ENCODE measurements around the gene TIE1. TPM values are rescaled to one million over a fixed set of nuclear protein-coding genes. Genes with fewer than 3 reads are reported as not detected.
"Not testable (repeated sequence)": the region's sequence is repeated elsewhere in the genome, so short reads cannot be mapped to it uniquely, and the experiment has no call there.

TIE1 gene
- total RNA-seq, 4 donors from 2014 or later: 30.6 to 65.1 (median 47.7) TPM

- intact Hi-C loops (cut with DNase I): no loop called here
- WGBS, 2 donors: 1 to 3% methylated on average over 18 to 33 of the region's 48 CpGs
- peak; percentile 32 to 33 for DNase-seq
- peaks cover 31 to 32% of the 10 kb centered on the region in 2 donors for H3K36me3 ChIP-seq
- H3K27ac ChIP-seq: peak overlapping the region; percentile 89 to 97 (median 90)
- no peaks in the 10 kb centered on the region for H3K27me3 ChIP-seq
- H3K4me1 ChIP-seq: peaks cover 26 to 31% of the 10 kb centered on the region in 2 donors
- no peaks in the 10 kb centered on the region for H3K9me3 ChIP-seq
- H3K4me3 ChIP-seq (replicated peaks in 1 of 3): peak overlapping the region; percentile 50 to 85 (median 71)
- TF ChIP-seq POLR2A (IDR thresholded peaks at IDR 0.05) (no peak), CTCF (IDR thresholded peaks at IDR 0.05) (peak in 1 of 6 experiments; percentile 19)
Measured at GRCh38 chr1:43367026-43367903, 66.5 kb downstream of the TIE1 start.

GRCh38 chr1:43367904-43368645 lies 67.3 kb downstream of the TIE1 start, which contains the start of gene ELOVL1:
ELOVL1 (minus strand) TSS chr1:43368011; CDS start chr1:43365609, 2,402 bp downstream.
- 1 to 2% methylated on average over 17 to 19 of the region's 58 CpGs for WGBS, 2 donors
- no peaks in the 10 kb centered on the region for H3K9me3 ChIP-seq
- intact Hi-C loops (cut with DNase I): no loop called here
- H3K27ac ChIP-seq: peak within 1 kb of the TSS; percentile 89 to 97 (median 90)
- peak within 1 kb of the TSS; percentile 50 to 85 (median 71) for H3K4me3 ChIP-seq (replicated peaks in 1 of 3)
- H3K36me3 ChIP-seq: peaks cover 23 to 24% of the 10 kb centered on the region in 2 donors
- peak; percentile 93 to 94 for DNase-seq
- peak; percentile 37 to 89 for TF ChIP-seq POLR2A (IDR thresholded peaks at IDR 0.05)
- TF ChIP-seq CTCF (IDR thresholded peaks at IDR 0.05): peak in 3 of 6 experiments; percentile 21 to 39 (median 27)
- H3K27me3 ChIP-seq: no peaks in the 10 kb centered on the region
- peaks cover 26 to 31% of the 10 kb centered on the region in 2 donors for H3K4me1 ChIP-seq

GRCh38 chr1:43368646-43369020 lies 67.9 kb downstream of the TIE1 start:
- TF ChIP-seq CTCF (IDR thresholded peaks at IDR 0.05) (no peak), POLR2A (IDR thresholded peaks at IDR 0.05) (no peak)
- Histone ChIP-seq H3K27ac (peak overlapping the region; percentile 70 to 97 (median 74)), H3K27me3 (no peaks in the 10 kb centered on the region), H3K4me3 (replicated peaks in 1 of 3) (peak overlapping the region in 2 of 3 donors; percentile 32 to 85), H3K36me3 (peaks cover 17 to 18% of the 10 kb centered on the region in 2 donors), H3K4me1 (peaks cover 26 to 35% of the 10 kb centered on the region in 2 donors), H3K9me3 (no peaks in the 10 kb centered on the region)
- intact Hi-C loops (cut with DNase I): no loop called here
- DNase-seq: peak in 1 of 2 donors; percentile 24
- WGBS, 2 donors: 30 to 42% methylated on average over 6 of the region's 6 CpGs

- H3K4me3 ChIP-seq (replicated peaks in 1 of 3); H3K27me3 ChIP-seq; H3K9me3 ChIP-seq; intact Hi-C loops (cut with DNase I); H3K36me3 ChIP-seq; H3K27ac ChIP-seq; DNase-seq: not testable (repeated sequence)
- 95 to 98% methylated on average over 6 of the region's 6 CpGs for WGBS, 2 donors
- peaks cover 26 to 35% of the 10 kb centered on the region in 2 donors for H3K4me1 ChIP-seq
Measured at GRCh38 chr1:43369779-43370178, 69.0 kb downstream of the TIE1 start.

GRCh38 chr1:43370564-43370963 lies 69.8 kb downstream of the TIE1 start:
- TF ChIP-seq CTCF (IDR thresholded peaks at IDR 0.05) (no peak), POLR2A (IDR thresholded peaks at IDR 0.05) (no peak)
- Histone ChIP-seq H3K4me1 (peaks cover 26 to 31% of the 10 kb centered on the region in 2 donors), H3K9me3 (no peaks in the 10 kb centered on the region), H3K27me3 (no peaks in the 10 kb centered on the region), H3K27ac (no peak overlapping the region), H3K4me3 (replicated peaks in 1 of 3) (no peak overlapping the region), H3K36me3 (no peaks in the 10 kb centered on the region)
- no peak for DNase-seq
- 88 to 97% methylated on average over 4 of the region's 4 CpGs for WGBS, 2 donors
- intact Hi-C loops (cut with DNase I): no loop called here
